ENCODE results near the gene BDH1.
"Not testable (repeated sequence)": the region's sequence is repeated elsewhere in the genome, so short reads cannot be mapped to it uniquely, and the experiment has no call there.

Gene BDH1

DNA sequence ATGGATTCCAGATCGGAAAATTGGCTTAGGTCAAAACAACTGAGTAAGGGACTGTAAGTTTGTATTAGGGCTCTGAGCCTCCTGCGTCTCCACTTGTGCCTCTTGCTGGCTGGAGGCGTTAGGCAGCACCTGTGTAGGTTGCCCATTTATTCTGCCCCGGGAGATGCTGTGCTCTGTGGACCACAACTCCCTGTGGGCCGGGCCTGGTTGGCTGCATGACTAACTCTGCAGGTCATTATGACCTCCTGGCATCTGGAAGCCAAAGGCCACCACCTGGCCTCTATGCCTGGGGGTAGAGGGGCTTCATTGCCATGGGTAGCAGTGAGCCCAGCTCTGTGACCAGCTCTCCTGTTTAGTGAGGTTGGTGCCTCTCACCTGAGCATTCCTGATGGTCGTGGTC is 36.0 kb upstream of the BDH1 start:
- Histone ChIP-seq H2AFZ (ENCODE audit: low read length) (no peak overlapping the region), H2BK15ac (ENCODE audit: low read length) (no peak overlapping the region), H3K27me3 (ENCODE audit: control insufficient read depth in 3 of 3, insufficient read depth in 3 of 3, low read depth in 1 of 3, low read length in 3 of 3) (no peaks in the 10 kb centered on the region), H3K4me3 (ENCODE audit: low read length in 2 of 2) (no peak overlapping the region), H3K27ac (replicated peaks; ENCODE audit: low read length) (no peak overlapping the region), H3K14ac (ENCODE audit: low read length) (no peak overlapping the region), H3K18ac (ENCODE audit: low read length) (no peak overlapping the region), H3K36me3 (replicated peaks in 1 of 2; ENCODE audit: control insufficient read depth in 2 of 2, insufficient read depth in 2 of 2, low read length in 2 of 2) (no peaks in the 10 kb centered on the region), H3K9ac (ENCODE audit: low read depth, low read length, poor library complexity) (no peak overlapping the region), H2BK12ac (ENCODE audit: low read length) (no peak overlapping the region), H3K4ac (ENCODE audit: low read length) (no peak overlapping the region), H2AK5ac (ENCODE audit: low read depth, low read length) (no peak overlapping the region), H3K4me2 (ENCODE audit: insufficient read depth, low read length, poor library complexity, severe bottlenecking) (no peak overlapping the region), H3K9me3 (replicated peaks in 1 of 2; ENCODE audit: control insufficient read depth in 2 of 2, insufficient read depth in 1 of 2, low read depth in 1 of 2, low read length in 2 of 2) (no peaks in the 10 kb centered on the region), H3K23ac (ENCODE audit: low read depth, low read length, poor library complexity) (peak overlapping the region; percentile 17), H4K8ac (ENCODE audit: low read depth, low read length) (no peak overlapping the region), H2BK120ac (ENCODE audit: low read depth, low read length) (no peak overlapping the region), H4K91ac (ENCODE audit: low read depth, low read length, poor library complexity) (no peak overlapping the region), H3K79me1 (ENCODE audit: low read depth, low read length) (no peaks in the 10 kb centered on the region), H2BK5ac (ENCODE audit: low read length) (peak overlapping the region; percentile 67), H3K4me1 (ENCODE audit: control insufficient read depth in 2 of 2, insufficient read depth in 1 of 2, low read depth in 1 of 2, low read length in 2 of 2) (no peaks in the 10 kb centered on the region)
- WGBS, 2 donors (ENCODE audit: extremely low coverage in 2 of 2, insufficient read length in 2 of 2, insufficient replicate concordance in 1 of 2), result no CpG with 5 or more reads among the region's 6 CpGs
- DNase-seq (ENCODE audit: low spot score), result no peak

DNA sequence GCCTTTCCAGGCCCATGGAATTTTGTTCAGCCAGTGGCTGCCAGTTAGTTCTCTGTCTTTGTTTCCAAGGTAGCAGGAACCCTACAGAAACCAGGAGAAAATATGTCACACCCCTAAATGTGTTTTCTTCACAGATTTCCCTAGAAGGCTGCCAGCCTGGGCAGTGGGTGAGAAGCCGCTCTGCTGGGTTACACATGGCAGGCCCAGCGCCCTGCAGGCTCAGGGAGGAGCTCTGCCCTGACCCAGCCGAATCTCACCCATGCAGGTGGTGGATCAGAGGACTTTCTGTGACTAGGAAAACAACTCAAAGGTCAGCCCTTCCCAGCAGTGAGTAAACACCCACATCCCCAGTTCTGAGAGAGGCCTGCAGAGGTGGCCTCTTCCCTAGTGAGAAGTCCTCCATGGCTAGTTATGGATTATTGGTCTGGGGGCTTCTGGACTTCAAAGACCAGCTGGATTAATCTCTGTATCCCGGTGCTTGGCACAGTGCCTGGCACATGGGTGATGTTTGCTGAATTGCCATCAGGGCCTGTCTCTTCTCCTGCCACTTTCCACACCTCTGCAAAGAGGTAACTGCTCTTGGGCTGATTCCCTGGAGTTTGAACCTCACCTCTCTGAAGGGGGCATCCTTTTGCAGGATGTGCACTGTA is 34.7 kb upstream of the BDH1 start:
- H3K4me3 ChIP-seq (ENCODE audit: low read length in 2 of 2), result no peak overlapping the region
- H2AFZ ChIP-seq (ENCODE audit: low read length), result no peak overlapping the region
- H3K4me1 ChIP-seq (ENCODE audit: control insufficient read depth in 2 of 2, insufficient read depth in 1 of 2, low read depth in 1 of 2, low read length in 2 of 2), result no peaks in the 10 kb centered on the region
- no peak overlapping the region for H2AK5ac ChIP-seq (ENCODE audit: low read depth, low read length)
- H3K27ac ChIP-seq (replicated peaks; ENCODE audit: low read length), result no peak overlapping the region
- H3K4me2 ChIP-seq (ENCODE audit: insufficient read depth, low read length, poor library complexity, severe bottlenecking), result no peak overlapping the region
- no peak overlapping the region for H3K23ac ChIP-seq (ENCODE audit: low read depth, low read length, poor library complexity)
- no peak overlapping the region for H2BK120ac ChIP-seq (ENCODE audit: low read depth, low read length)
- no peaks in the 10 kb centered on the region for H3K9me3 ChIP-seq (replicated peaks in 1 of 2; ENCODE audit: control insufficient read depth in 2 of 2, insufficient read depth in 1 of 2, low read depth in 1 of 2, low read length in 2 of 2)
- no peaks in the 10 kb centered on the region for H3K79me1 ChIP-seq (ENCODE audit: low read depth, low read length)
- H3K27me3 ChIP-seq (ENCODE audit: control insufficient read depth in 3 of 3, insufficient read depth in 3 of 3, low read depth in 1 of 3, low read length in 3 of 3), result no peaks in the 10 kb centered on the region
- no peak overlapping the region for H2BK5ac ChIP-seq (ENCODE audit: low read length)
- H4K8ac ChIP-seq (ENCODE audit: low read depth, low read length), result no peak overlapping the region
- H3K4ac ChIP-seq (ENCODE audit: low read length), result no peak overlapping the region
- H4K91ac ChIP-seq (ENCODE audit: low read depth, low read length, poor library complexity), result no peak overlapping the region
- no CpG with 5 or more reads among the region's 4 CpGs for WGBS, 2 donors (ENCODE audit: extremely low coverage in 2 of 2, insufficient read length in 2 of 2, insufficient replicate concordance in 1 of 2)
- no peaks in the 10 kb centered on the region for H3K36me3 ChIP-seq (replicated peaks in 1 of 2; ENCODE audit: control insufficient read depth in 2 of 2, insufficient read depth in 2 of 2, low read length in 2 of 2)
- H2BK12ac ChIP-seq (ENCODE audit: low read length), result no peak overlapping the region
- H3K18ac ChIP-seq (ENCODE audit: low read length), result no peak overlapping the region
- no peak for DNase-seq (ENCODE audit: low spot score)
- H3K9ac ChIP-seq (ENCODE audit: low read depth, low read length, poor library complexity), result no peak overlapping the region
- no peak overlapping the region for H3K14ac ChIP-seq (ENCODE audit: low read length)
- H2BK15ac ChIP-seq (ENCODE audit: low read length), result no peak overlapping the region

DNA sequence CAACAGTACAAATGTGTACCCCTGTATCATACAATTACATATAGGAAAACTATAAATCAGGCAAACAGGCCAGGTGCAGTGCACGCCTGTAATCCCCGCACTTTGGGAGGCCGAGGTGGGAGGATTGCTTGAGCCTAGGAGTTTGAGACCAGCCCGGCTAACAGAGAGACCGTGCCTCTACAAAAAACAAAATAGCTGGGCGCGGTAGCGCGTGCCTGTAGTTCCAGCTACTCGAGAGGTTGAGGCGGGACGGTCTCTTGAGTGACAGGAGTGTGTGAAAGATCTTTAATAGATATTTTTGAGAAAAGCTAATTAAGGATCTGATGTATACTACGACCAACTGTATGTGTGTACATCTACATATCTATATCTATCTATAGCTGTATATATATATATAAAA is 33.8 kb upstream of the BDH1 start:
- H3K4me2 ChIP-seq (ENCODE audit: insufficient read depth, low read length, poor library complexity, severe bottlenecking), result no peak overlapping the region
- no peak overlapping the region for H2BK5ac ChIP-seq (ENCODE audit: low read length)
- H3K23ac ChIP-seq (ENCODE audit: low read depth, low read length, poor library complexity), result no peak overlapping the region
- H2BK12ac ChIP-seq (ENCODE audit: low read length), result no peak overlapping the region
- no peak overlapping the region for H3K27ac ChIP-seq (replicated peaks; ENCODE audit: low read length)
- H3K4me3 ChIP-seq (ENCODE audit: low read length in 2 of 2), result no peak overlapping the region
- H3K4me1 ChIP-seq (ENCODE audit: control insufficient read depth in 2 of 2, insufficient read depth in 1 of 2, low read depth in 1 of 2, low read length in 2 of 2), result no peaks in the 10 kb centered on the region
- no peak overlapping the region for H3K9ac ChIP-seq (ENCODE audit: low read depth, low read length, poor library complexity)
- H2BK120ac ChIP-seq (ENCODE audit: low read depth, low read length), result no peak overlapping the region
- H4K91ac ChIP-seq (ENCODE audit: low read depth, low read length, poor library complexity), result no peak overlapping the region
- no peaks in the 10 kb centered on the region for H3K79me1 ChIP-seq (ENCODE audit: low read depth, low read length)
- DNase-seq (ENCODE audit: low spot score), result no peak
- no peak overlapping the region for H2BK15ac ChIP-seq (ENCODE audit: low read length)
- H3K27me3 ChIP-seq (ENCODE audit: control insufficient read depth in 3 of 3, insufficient read depth in 3 of 3, low read depth in 1 of 3, low read length in 3 of 3), result no peaks in the 10 kb centered on the region
- no CpG with 5 or more reads among the region's 13 CpGs for WGBS, 2 donors (ENCODE audit: extremely low coverage in 2 of 2, insufficient read length in 2 of 2, insufficient replicate concordance in 1 of 2)
- H2AFZ ChIP-seq (ENCODE audit: low read length), result no peak overlapping the region
- H4K8ac ChIP-seq (ENCODE audit: low read depth, low read length), result no peak overlapping the region
- no peaks in the 10 kb centered on the region for H3K36me3 ChIP-seq (replicated peaks in 1 of 2; ENCODE audit: control insufficient read depth in 2 of 2, insufficient read depth in 2 of 2, low read length in 2 of 2)
- no peak overlapping the region for H3K14ac ChIP-seq (ENCODE audit: low read length)
- no peak overlapping the region for H2AK5ac ChIP-seq (ENCODE audit: low read depth, low read length)
- no peaks in the 10 kb centered on the region for H3K9me3 ChIP-seq (replicated peaks in 1 of 2; ENCODE audit: control insufficient read depth in 2 of 2, insufficient read depth in 1 of 2, low read depth in 1 of 2, low read length in 2 of 2)
- H3K18ac ChIP-seq (ENCODE audit: low read length), result no peak overlapping the region
- H3K4ac ChIP-seq (ENCODE audit: low read length), result no peak overlapping the region

DNA sequence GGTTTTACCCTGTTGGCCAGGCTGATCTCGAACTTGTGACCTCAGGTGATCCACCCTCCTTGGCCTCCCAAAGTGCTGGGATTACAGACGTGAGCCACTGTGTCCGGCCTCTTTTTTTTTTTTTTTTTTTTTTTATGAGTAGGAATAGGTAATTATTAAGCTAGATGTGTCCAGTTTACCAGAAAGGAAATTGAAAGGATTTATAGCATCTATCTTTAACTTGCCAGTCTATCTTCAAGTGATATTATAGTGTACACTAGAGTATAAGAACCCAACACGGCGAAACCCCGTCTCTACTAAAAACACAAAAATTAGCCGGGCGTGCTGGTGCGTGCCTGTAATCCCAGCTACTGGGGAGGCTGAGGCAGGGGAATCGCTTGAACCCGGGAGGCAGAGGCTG is 31.0 kb upstream of the BDH1 start:
- not testable (repeated sequence) for H3K9ac ChIP-seq (ENCODE audit: low read depth, low read length, poor library complexity); H3K14ac ChIP-seq (ENCODE audit: low read length); H3K4me1 ChIP-seq (ENCODE audit: control insufficient read depth in 2 of 2, insufficient read depth in 1 of 2, low read depth in 1 of 2, low read length in 2 of 2); DNase-seq (ENCODE audit: low spot score); H2AFZ ChIP-seq (ENCODE audit: low read length); H2BK15ac ChIP-seq (ENCODE audit: low read length); H3K79me1 ChIP-seq (ENCODE audit: low read depth, low read length); H2BK120ac ChIP-seq (ENCODE audit: low read depth, low read length); H2AK5ac ChIP-seq (ENCODE audit: low read depth, low read length); H3K27ac ChIP-seq (replicated peaks; ENCODE audit: low read length); H3K18ac ChIP-seq (ENCODE audit: low read length); H2BK5ac ChIP-seq (ENCODE audit: low read length); H4K8ac ChIP-seq (ENCODE audit: low read depth, low read length); H4K91ac ChIP-seq (ENCODE audit: low read depth, low read length, poor library complexity); H3K9me3 ChIP-seq (replicated peaks in 1 of 2; ENCODE audit: control insufficient read depth in 2 of 2, insufficient read depth in 1 of 2, low read depth in 1 of 2, low read length in 2 of 2); H3K23ac ChIP-seq (ENCODE audit: low read depth, low read length, poor library complexity); H3K4me3 ChIP-seq (ENCODE audit: low read length in 2 of 2); H2BK12ac ChIP-seq (ENCODE audit: low read length); H3K4ac ChIP-seq (ENCODE audit: low read length); H3K4me2 ChIP-seq (ENCODE audit: insufficient read depth, low read length, poor library complexity, severe bottlenecking); H3K27me3 ChIP-seq (ENCODE audit: control insufficient read depth in 3 of 3, insufficient read depth in 3 of 3, low read depth in 1 of 3, low read length in 3 of 3); H3K36me3 ChIP-seq (replicated peaks in 1 of 2; ENCODE audit: control insufficient read depth in 2 of 2, insufficient read depth in 2 of 2, low read length in 2 of 2)
- no CpG with 5 or more reads among the region's 11 CpGs for WGBS, 2 donors (ENCODE audit: extremely low coverage in 2 of 2, insufficient read length in 2 of 2, insufficient replicate concordance in 1 of 2)

Measured in neuronal stem cell (in vitro differentiated cells).